ENCODE data around the gene LRPPRC. TPM values are rescaled to one million over a fixed set of nuclear protein-coding genes. Genes with fewer than 3 reads are reported as not detected.
"Not testable (repeated sequence)": the region's sequence is repeated elsewhere in the genome, so short reads cannot be mapped to it uniquely, and the experiment has no call there.

The LRPPRC gene
- total RNA-seq (2014; rRNA removed; shearing (Covaris generic)), result 49.3 and 53.9 TPM in 2 replicates

DNA sequence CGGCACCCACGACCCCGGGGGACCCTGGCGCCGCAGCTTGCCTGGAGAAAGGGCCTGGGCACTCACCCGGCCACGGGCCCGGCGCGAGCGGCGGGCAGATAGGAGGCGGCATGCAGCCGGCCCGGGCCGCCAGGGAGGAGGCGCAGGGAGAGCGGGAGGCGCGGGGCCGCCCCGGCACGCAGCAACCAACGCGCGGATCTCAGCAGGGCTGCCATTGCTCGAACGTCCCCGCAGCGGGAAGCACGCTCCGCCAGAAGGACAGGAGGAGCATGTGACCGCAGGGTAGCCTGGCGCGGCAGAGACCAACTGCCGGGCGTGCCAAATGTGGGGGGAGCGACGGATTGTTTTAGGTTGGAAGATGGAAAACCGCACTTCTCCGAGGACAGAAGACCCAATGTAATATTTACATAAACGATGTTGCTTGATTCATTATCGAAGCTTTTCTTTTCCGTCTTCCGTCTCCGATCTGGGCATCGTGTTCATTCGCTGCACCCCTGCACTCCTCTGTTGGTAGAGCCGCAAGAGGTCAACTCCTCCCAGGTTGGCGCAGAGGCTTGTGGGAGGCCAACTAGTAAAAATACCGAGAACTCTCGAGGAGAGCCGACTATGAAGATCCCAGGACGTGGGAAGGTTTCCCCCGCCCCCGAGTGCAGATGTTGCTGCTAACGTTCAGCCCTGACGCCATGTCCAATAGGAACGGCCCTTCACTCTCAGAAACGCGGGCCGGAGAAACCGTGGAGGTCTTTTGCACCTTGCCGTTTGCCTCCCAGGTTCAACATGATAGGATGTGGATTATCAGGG lies at the start of gene LRPPRC:
Gene LRPPRC (minus strand): TSS at position 257 of the 801 bp plus-strand sequence. CDS start 42 bp downstream, at position 215.
- DNase-seq (ENCODE audit: low spot score), result peak; percentile 97

DNA sequence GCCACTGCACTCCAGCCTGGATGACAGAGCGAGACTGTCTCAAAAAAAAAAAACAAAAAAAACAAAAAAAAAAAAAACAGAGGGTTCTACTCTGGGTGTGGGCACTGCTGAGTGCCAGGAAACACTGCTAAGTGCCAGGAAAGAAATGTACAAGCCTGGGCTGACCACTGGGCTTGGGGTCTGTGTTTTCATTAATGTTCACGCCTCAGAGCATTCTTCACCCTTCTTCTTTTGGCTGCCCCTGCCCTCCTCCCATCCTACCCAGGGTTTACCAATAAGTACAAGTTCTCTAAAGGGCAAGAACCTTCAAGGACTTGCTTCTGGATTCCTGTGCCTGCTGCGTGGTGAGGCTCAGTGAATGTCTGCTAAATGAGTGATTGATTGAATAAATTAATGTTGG lies 49.3 kb upstream of the LRPPRC start:
- DNase-seq (ENCODE audit: low spot score), result no peak

- peak; percentile 91 for DNase-seq (ENCODE audit: low spot score)
Measured at GRCh38 chr2:44044281-44044720, 48.5 kb upstream of the LRPPRC start.

DNA sequence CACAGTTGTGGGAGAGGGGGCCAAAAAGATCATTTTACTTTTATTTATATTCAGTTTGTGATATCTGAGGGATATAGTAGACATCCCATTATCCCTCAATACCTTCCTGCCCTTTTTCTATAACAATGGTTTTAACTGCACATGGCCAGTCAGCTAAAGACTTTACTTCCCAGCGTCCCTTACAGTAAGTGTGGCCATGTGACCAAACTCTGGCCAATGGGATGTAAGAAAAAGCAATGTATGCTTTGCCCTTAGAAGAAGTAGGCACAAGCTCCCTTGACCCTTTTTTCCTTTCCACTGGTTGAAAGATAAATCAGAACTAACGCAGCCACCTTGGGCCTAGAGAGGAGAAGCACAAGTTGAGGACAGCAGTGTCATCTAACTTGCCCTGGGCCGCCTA lies 44.6 kb upstream of the LRPPRC start:
- DNase-seq (ENCODE audit: low spot score), result no peak

DNA sequence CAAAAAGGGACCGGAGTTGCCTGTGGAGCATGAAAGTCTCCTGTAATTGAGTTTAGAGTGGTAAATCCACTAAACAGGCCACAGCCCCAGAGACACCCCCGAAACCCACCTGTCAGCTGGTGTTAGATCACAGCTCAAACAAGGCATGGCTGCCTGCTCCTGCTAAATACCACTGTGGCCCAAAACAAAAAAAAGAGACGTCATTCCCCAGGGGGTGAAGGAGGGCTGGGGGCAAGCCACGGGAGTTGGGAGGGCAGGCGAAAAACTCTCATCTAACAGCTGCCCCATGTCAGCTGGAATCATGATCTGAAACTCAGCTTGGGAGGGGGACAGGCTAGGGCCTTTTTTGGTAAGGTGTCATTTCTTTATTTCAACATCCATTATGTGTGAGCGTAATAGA lies 42.5 kb upstream of the LRPPRC start:
- no peak for DNase-seq (ENCODE audit: low spot score)

DNA sequence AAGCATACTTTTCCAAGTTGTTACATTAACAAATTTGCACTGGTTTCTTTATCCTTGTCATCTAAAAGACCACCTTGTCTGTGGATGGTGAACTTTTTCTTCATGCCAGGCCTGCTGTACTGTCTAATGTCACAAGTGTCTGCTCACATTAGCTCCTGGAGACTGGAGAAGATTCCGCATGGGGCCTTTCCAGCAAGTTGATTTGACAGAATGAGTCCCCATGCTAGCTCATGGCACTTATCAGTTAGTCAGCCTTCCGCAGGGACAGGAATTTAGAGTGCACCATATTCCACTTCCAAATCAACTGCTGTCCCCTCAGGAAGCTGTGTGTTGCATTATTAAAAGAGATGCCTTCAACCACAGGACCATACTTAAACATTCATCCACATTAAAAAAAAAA lies 41.4 kb upstream of the LRPPRC start:
- DNase-seq (ENCODE audit: low spot score), result no peak

GRCh38 chr2:44033947-44034346 lies 38.2 kb upstream of the LRPPRC start:
- DNase-seq (ENCODE audit: low spot score), result no peak

DNA sequence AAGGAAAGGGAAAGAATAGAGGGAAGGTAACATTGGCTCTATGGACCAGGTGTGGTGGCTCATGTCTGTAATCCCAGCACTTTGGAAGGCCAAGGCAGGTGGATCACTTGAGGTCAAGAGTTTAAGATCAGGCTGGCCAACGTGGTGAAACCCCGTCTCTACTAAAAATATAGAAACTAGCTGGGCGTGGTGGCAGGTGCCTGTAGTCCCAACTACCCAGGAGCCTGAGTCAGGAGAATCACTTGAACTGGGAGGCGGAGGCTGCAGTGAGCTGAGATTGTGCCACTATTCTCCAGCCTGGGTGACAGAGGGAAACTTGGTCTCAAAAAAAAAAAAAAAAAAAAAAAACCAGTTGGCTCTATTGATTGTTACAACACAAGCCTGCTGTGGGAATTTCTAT lies 31.3 kb upstream of the LRPPRC start:
- not testable (repeated sequence) for DNase-seq (ENCODE audit: low spot score)

DNA sequence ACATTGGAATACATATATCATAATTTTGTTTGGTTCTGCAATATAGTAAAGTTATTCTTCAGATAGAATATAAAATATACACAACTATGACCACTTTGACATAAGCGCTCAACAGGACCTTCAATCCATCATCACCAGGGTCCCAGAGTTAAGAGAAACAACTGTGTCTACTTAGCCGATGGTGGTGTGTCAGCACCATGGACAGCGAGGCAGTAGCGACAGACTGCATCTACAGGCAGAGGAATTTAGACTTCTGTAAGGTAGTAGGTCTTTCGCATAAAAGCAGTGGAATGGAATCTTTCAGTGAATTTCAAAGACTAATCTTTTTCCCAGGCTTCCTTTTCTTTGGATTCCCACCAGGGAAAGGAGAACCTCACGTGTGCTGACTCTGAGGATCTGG lies 20.5 kb upstream of the LRPPRC start:
- DNase-seq (ENCODE audit: low spot score), result peak; percentile 34

DNA sequence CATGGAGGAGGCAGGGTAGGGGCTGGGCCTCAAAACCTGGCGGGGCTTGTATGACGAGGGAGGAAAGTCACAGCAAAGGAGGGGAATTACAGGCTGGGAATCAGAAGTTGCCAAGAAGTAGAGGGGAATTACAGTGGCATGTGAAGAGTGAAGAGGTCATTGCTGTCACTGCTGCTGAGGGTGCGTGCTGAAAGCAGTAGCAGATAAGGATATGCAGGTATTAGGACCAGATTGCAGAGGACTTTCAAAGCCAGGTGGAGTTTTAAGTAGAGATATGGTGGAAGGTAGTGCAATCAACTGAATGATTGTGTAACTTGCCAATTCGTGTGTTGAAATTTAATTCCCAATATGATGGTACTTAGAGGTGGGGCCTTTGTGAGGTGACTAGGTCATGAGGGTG lies 19.4 kb upstream of the LRPPRC start:
- no peak for DNase-seq (ENCODE audit: low spot score)

DNA sequence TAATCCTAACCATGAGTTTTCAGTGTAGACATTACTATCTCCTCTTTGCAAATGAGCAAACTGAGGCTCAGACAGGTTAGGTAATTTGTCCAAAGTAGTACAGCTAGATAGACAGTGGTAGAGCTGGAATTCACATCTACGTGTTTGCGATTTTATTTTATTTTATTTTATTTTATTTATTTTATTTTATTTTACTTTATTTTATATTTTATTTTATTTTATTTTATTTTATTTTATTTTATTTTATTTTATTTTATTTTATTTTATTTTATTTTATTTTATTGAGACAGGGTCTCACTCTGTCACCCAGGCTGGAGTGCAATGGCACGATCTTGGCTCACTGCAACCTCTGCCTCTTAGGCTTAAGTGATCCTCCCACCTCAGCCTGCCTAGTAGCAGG lies 17.4 kb upstream of the LRPPRC start:
- DNase-seq (ENCODE audit: low spot score), result not testable (repeated sequence)

DNA sequence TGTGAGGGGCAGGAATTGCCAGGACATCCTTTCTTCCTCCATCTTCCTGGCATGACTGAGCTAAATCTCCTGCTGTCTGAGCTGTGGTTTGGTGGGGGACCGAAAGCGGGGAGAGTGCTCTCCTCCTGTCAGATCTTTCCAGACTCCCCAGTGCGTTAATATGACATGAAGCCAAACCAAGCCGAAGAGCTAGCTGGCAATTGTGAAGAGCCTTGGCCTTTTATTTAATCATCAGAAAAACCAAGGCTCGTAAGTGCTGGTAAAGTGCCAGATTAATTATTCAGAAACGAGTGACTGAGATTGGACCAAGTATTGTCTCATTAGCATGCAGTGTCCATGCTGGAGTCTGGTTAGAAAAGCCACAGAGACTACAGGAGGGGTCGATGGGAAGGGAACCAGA lies 14.5 kb upstream of the LRPPRC start:
- DNase-seq (ENCODE audit: low spot score), result no peak

- DNase-seq (ENCODE audit: low spot score), result no peak
Measured at GRCh38 chr2:44009136-44009735, 13.4 kb upstream of the LRPPRC start.

GRCh38 chr2:44005846-44006245 lies 10.1 kb upstream of the LRPPRC start:
- no peak for DNase-seq (ENCODE audit: low spot score)

DNA sequence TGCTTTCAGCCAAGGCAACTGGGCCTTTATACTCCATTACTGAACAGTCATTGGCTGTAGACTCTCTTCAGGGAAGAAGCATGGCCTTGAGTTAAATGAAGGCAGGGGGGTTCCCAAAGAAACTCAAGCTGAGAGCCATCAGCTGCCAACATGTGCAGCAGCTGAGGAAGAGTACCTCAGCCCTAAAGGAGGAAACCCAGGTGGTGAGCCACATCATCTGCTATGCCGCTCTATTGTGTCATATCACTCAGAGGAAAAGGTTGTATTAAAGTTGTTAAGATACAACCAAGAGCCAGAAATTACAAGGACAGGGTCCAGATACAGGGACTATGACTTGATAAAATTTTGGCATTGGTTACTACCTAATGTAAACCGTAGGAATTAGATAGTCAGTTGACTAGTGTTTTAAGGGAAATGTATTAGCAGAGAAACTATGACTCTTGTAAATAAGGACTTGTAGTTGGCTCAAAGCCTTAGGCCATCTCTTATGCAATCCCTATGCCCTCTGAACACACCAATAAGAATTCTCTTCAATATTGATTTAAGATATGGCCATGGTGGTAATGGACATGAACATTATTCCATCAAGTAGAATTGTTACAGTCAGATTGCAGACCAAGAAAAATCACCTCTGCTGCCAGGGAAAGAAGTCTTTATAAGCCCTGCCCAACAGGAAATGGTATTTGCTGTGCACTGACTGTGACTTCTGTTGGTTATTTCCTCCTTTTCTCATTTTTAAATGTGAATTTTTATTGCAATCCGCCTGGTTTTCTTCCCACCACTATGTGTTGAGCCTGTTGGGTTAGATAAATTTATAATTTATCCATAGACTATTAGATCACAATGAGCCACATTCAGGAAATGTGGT lies 9.2 kb upstream of the LRPPRC start:
- no peak for DNase-seq (ENCODE audit: low spot score)

DNA sequence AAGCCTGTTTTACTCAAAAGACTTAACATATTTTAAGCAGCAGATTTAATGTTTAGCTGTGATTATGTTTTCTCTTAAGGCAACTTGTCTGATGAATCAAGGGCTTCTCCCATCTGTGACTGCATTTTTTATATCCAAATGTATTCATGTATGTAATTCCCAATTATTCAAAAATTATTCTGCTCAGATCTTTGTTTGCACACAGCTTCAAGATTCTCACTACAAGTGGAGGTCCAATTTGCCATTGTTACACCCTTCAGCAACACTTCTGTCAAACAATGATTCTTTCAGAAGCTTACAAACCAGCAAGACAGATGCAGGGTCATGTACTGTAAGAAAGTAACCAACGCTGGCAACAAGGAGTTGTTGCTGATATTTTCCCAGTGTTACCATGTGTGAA lies 5.9 kb upstream of the LRPPRC start:
- no peak for DNase-seq (ENCODE audit: low spot score)

DNA sequence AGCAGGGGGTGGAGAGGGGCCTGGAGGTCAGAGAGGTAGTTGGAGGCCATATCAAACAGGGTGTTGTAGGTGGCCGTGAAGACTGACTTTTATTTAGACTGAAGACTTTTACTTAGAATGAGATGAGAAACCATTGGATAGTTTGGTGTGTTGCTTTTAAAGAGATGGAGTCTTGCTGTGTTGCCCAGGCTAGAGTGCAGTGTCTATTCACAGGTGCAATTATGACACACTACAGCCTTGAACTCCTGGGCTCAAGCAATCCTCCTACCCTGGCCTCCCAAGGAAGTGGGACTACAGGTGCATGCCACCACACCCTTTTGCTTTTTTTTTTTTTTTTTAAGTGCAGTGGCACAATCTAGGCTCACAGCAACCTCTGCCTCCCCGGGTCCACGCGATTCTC lies 2.5 kb upstream of the LRPPRC start:
- DNase-seq (ENCODE audit: low spot score), result no peak

GRCh38 chr2:43993437-43993836 lies 2.4 kb downstream of the LRPPRC start:
- no peak for DNase-seq (ENCODE audit: low spot score)

DNA sequence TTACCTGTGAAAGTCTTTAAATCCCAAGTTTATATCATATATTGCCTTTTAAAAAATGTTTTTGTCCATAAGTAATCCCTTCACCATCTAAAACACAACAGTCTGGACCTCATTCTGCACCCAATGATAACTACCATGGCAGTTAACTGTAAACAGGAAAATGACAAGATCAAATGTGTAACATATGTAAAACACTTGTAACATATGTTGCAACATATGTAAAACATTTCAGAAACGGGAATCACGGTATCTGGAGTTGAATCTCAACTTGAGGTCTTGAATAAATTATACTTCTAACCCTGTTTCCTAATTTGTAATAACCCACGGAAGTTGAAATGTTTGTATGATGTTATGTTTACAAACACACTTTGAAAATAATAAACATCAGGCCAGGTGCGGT lies 6.2 kb downstream of the LRPPRC start:
- DNase-seq (ENCODE audit: low spot score), result no peak

GRCh38 chr2:43986600-43986999 lies 9.2 kb downstream of the LRPPRC start:
- DNase-seq (ENCODE audit: low spot score), result no peak

- no peak for DNase-seq (ENCODE audit: low spot score)
Measured at GRCh38 chr2:43985359-43985758, 10.4 kb downstream of the LRPPRC start.

DNA sequence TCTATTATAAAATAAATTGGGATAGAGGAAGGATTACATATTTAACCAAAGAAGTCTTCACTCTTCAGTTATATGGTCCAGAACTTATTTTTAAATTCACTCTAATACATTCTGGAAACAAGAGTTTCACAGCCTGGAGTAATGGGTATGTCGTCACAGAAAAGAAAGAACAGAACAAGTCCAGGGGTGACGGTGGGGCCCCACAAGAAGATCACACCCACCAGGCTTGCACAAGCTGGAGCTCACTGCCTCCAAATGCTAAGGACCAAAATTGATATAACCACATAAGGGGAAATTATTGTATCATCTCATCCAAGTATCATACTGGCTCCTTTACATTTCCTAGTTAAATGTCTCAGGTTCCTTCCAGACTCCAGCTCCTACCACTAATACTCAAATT lies 11.3 kb downstream of the LRPPRC start:
- no peak for DNase-seq (ENCODE audit: low spot score)
